LNCaP clone FGC (cell line): ENCODE measurements around the gene ACTN3.
"Not testable (repeated sequence)": the region's sequence is repeated elsewhere in the genome, so short reads cannot be mapped to it uniquely, and the experiment has no call there.

Experiments
- DNase-seq: peaks from one replicate; pipeline ENCODE4 v3.0.0-alpha.2; 2011; ENCODE audit warnings: low read depth
- H3K4me3 ChIP-seq: 2 replicates; pipeline ENCODE4 v1.5.1; 2011; ENCODE audit warnings: mild to moderate bottlenecking, low read depth, low read length, control low read depth
- CTCF ChIP-seq: IDR thresholded peaks from 2 replicates; pipeline ENCODE4 v1.5.1; 2012; ENCODE audit warnings: mild to moderate bottlenecking; ENCODE audit not compliant: control insufficient read depth, insufficient read depth; ENCODE audit errors: extremely low read depth

The ACTN3 gene

GRCh38 chr11:66598993-66599392 lies 52.3 kb downstream of the ACTN3 start:
- TF ChIP-seq CTCF = no peak
- no peak overlapping the region for H3K4me3 ChIP-seq
- no peak for DNase-seq

GRCh38 chr11:66600219-66600618 lies 53.5 kb downstream of the ACTN3 start:
- TF ChIP-seq CTCF = no peak
- no peak overlapping the region for H3K4me3 ChIP-seq
- DNase-seq = no peak

GRCh38 chr11:66600631-66601233 lies 54.0 kb downstream of the ACTN3 start:
- no peak for DNase-seq
- no peak overlapping the region for H3K4me3 ChIP-seq
- no peak for TF ChIP-seq CTCF

- DNase-seq = no peak
- H3K4me3 ChIP-seq = no peak overlapping the region
- no peak for TF ChIP-seq CTCF
Observed at GRCh38 chr11:66603072-66603471, 56.4 kb downstream of the ACTN3 start.

GRCh38 chr11:66604155-66604554 lies 57.5 kb downstream of the ACTN3 start:
- DNase-seq = no peak
- no peak overlapping the region for H3K4me3 ChIP-seq
- no peak for TF ChIP-seq CTCF

GRCh38 chr11:66606608-66607007 lies 59.9 kb downstream of the ACTN3 start:
- DNase-seq, H3K4me3 ChIP-seq: not testable (repeated sequence)

- TF ChIP-seq CTCF = no peak
- DNase-seq = no peak
- H3K4me3 ChIP-seq = no peak overlapping the region
Observed at GRCh38 chr11:66607126-66607834, 60.6 kb downstream of the ACTN3 start.
